ENCODE data around the gene XAB2. TPM values are rescaled to one million over a fixed set of nuclear protein-coding genes. Genes with fewer than 3 reads are reported as not detected.
A peak's percentile ranks its signal among the peaks of the same experiment; 100 is the strongest.

XAB2 gene
- total and polyA plus RNA-seq, 2 donors (not counting 1 experiment from before 2014, with no cell fraction given): 62.7 to 93.8 TPM

DNA sequence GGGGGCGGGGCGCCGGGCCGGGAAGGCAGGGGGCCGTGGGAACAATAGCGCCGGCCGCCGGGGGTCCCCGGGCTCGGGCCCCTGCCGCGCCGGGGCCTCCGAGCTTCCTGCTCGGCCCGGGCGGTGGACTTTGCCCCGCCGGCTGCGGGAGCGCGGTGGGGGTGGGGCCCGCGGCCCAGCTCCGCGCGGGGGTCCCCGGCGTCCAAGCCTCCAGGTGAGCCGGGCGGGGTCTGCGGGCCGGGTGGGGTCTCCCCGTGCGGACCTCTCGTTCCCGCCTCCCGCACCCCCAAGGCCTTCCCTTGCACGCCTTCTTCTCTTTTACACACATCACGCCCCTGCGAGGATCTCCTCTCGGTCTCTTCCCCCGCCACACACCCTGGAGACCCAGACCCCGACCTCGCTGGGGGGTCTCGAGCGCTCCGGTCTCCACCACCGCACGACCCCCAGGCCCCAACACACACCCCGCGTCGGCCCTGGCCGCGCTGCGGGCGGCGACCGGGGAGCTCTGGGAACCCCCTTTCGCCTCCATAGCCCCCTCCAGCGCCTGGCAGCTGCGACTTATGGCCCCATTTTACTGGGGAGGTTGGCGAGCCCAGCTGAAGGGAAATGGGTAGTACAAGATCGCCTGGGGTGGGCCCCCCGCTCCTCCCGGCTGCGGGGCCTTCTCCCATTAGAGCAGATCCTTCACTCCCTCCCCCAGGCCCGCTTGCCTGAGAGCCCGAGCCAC, 33.0 kb downstream of the XAB2 start:
- peak; percentile 21 for ATAC-seq (ENCODE audit: low read depth)
- DNase-seq: peak; percentile 52
- H3K4me2 ChIP-seq (replicated peaks; ENCODE audit: low read depth, low read length, poor library complexity, severe bottlenecking): peak overlapping the region; percentile 87

More for the DNA sequence above, 33.0 kb downstream of the XAB2 start:
- intact Hi-C loops (cut with micrococcal nuclease): no loop called here
- Histone ChIP-seq H3K4me3 (ENCODE audit: control extremely low read depth in 1 of 5, extremely low read depth in 1 of 5, insufficient read depth in 1 of 5, low read depth in 2 of 5, low read length in 4 of 5) (peak overlapping the region in 3 of 5 experiments; percentile 33 to 47 (median 33)), H3K9me3 (ENCODE audit: control extremely low read depth in 1 of 3, control insufficient read depth in 2 of 3, insufficient read depth in 1 of 3, low read length in 2 of 3) (peaks cover 0 to 4% (median 0%) of the 10 kb centered on the region in 3 donors), H4K20me1 (ENCODE audit: control insufficient read depth, insufficient read depth, low read length, poor library complexity, severe bottlenecking) (no peaks in the 10 kb centered on the region), H3K27me3 (replicated peaks in 1 of 4; ENCODE audit: control extremely low read depth in 1 of 4, control insufficient read depth in 3 of 4, insufficient read depth in 4 of 4, low read length in 3 of 4) (peaks cover 0 to 47% (median 11%) of the 10 kb centered on the region in 4 experiments), H3K9ac (ENCODE audit: low read length) (peak overlapping the region; percentile 48), H2AFZ (ENCODE audit: insufficient read depth, low read depth, low read length, poor library complexity, severe bottlenecking) (peak overlapping the region; percentile 81), H3K79me2 (ENCODE audit: control insufficient read depth, insufficient read depth, low read length) (no peaks in the 10 kb centered on the region), H3K27ac (ENCODE audit: low read length in 2 of 2) (no peak overlapping the region), H3K36me3 (replicated peaks in 1 of 2; ENCODE audit: control extremely low read depth in 1 of 2, control insufficient read depth in 1 of 2, extremely low read depth in 1 of 2, insufficient read depth in 2 of 2, low read length in 1 of 2) (no peaks in the 10 kb centered on the region), H3K4me1 (ENCODE audit: control insufficient read depth in 2 of 2, insufficient read depth in 2 of 2, low read length in 2 of 2) (peaks cover 11 to 13% of the 10 kb centered on the region in 2 donors)
- Mint-ChIP-seq H3K4me3 (peak overlapping the region; percentile 64), H3K4me1 (peaks cover 11% of the 10 kb centered on the region), H3K27me3 (peaks cover 40% of the 10 kb centered on the region), H3K27ac (no peak overlapping the region), H3K9me3 (ENCODE audit: insufficient read depth) (peaks cover 2% of the 10 kb centered on the region)
- 3% methylated on average over 52 of the region's 70 CpGs for WGBS (ENCODE audit: insufficient coverage)
- TF ChIP-seq EZH2 (IDR thresholded peaks at IDR 0.05; ENCODE audit: borderline replicate concordance, insufficient read depth, low read depth, low read length, poor library complexity, severe bottlenecking) (no peak), CTCF (IDR thresholded peaks at IDR 0.05) (no peak)
- ChIA-PET CTCF (interaction anchor here (1.4 to 1.5 kb wide), 2 partner anchors 28 to 325 kb away, joined by 3 to 7 read pairs; no protein-coding TSS in a partner anchor), POLR2A (interaction anchor here (0.5 to 0.6 kb wide), 3 partner anchors 8 to 198 kb away, joined by 4 to 10 read pairs (median 8); no protein-coding TSS in a partner anchor)

Measured in B cell (primary cell).